SU-DHL-6 (cell line): ENCODE measurements around the gene ANKRD63.

Source experiments
- H2AFZ ChIP-seq: fragments of 200-600 bp; sonication (generic); 2 replicates; pipeline ENCODE4 v1.6.1; 2014; ENCODE audit warnings: low read depth, mild to moderate bottlenecking, moderate library complexity, mixed read lengths, antibody characterized with exemption, low read length; ENCODE audit not compliant: severe bottlenecking
- H3F3A ChIP-seq: fragments of 200-600 bp; shearing (Covaris generic); 2 replicates; pipeline ENCODE4 v1.6.0; 2016; ENCODE audit warnings: antibody characterized with exemption, mild to moderate bottlenecking; ENCODE audit not compliant: insufficient read depth
- H3K27ac ChIP-seq: fragments of 200-600 bp; sonication (generic); 2 replicates; pipeline ENCODE4 v1.5.1; 2016; ENCODE audit warnings: low read depth, mild to moderate bottlenecking, low read length, moderate library complexity, mixed read lengths
- H3K27me3 ChIP-seq: fragments of 200-600 bp; sonication (generic), shearing (Covaris generic); 2 replicates; pipeline ENCODE4 v1.6.0; 2014; ENCODE audit warnings: mild to moderate bottlenecking, low read length
- H3K36me3 ChIP-seq: fragments of 200-600 bp; sonication (generic); 2 replicates; pipeline ENCODE4 v1.6.1; 2014; ENCODE audit warnings: mild to moderate bottlenecking, low read length, mixed read lengths
- H3K4me2 ChIP-seq: fragments of 300-600, 200-600 bp; shearing (Covaris generic), sonication (generic); 2 replicates; pipeline ENCODE4 v1.6.0; 2014; ENCODE audit warnings: low read length, low read depth, mild to moderate bottlenecking; ENCODE audit not compliant: poor library complexity, severe bottlenecking
- H3K4me3 ChIP-seq: fragments of 200-600 bp; sonication (generic); 2 replicates; pipeline ENCODE4 v1.5.1; 2014; ENCODE audit warnings: antibody characterized with exemption, low read length, mild to moderate bottlenecking, mixed read lengths; ENCODE audit not compliant: insufficient read depth, poor library complexity, severe bottlenecking
- H3K79me2 ChIP-seq: fragments of 200-600 bp; sonication (generic); 2 replicates; pipeline ENCODE4 v1.6.1; 2014; ENCODE audit warnings: mild to moderate bottlenecking, low read length, moderate library complexity; ENCODE audit not compliant: insufficient read depth
- H3K9ac ChIP-seq: fragments of 200-600 bp; sonication (generic); 2 replicates; pipeline ENCODE4 v1.7.0; 2014; ENCODE audit warnings: mild to moderate bottlenecking, low read length
- H3K9me2 ChIP-seq: fragments of 200-600 bp; sonication (generic); replicated peaks from 2 replicates; pipeline ENCODE4 v1.6.1; 2014; ENCODE audit warnings: low read length; ENCODE audit not compliant: insufficient read depth
- H3K9me3 ChIP-seq: fragments of 200-600 bp; sonication (generic); 2 replicates; pipeline ENCODE4 v1.6.1; 2014; ENCODE audit warnings: low read length, mixed read lengths; ENCODE audit not compliant: insufficient read depth
- H4K20me1 ChIP-seq: fragments of 200-600 bp; sonication (generic); 2 replicates; pipeline ENCODE4 v1.6.1; 2014; ENCODE audit warnings: low read depth, mild to moderate bottlenecking, antibody characterized with exemption, low read length, moderate library complexity, mixed read lengths
- CTCF ChIP-seq: fragments of 200-600 bp; sonication (generic); IDR thresholded peaks from one replicate; pipeline ENCODE4 v1.5.1; 2017; ENCODE audit warnings: antibody characterized with exemption, mild to moderate bottlenecking, low read length, moderate library complexity; ENCODE audit not compliant: insufficient read depth, poor library complexity, severe bottlenecking
- EZH2phosphoT487 ChIP-seq: fragments of 200-600 bp; sonication (generic), shearing (Covaris generic); conservative IDR thresholded peaks from 2 replicates; pipeline ENCODE4 v1.6.1; 2018; ENCODE audit warnings: mild to moderate bottlenecking, antibody characterized with exemption, low read length, moderate library complexity, mixed read lengths

ANKRD63 gene

GRCh38 chr15:40282147-40282868 is 556 bp downstream of the ANKRD63 start:
- H2AFZ ChIP-seq = peak overlapping the region; percentile 72
- no peaks in the 10 kb centered on the region for H3K9me2 ChIP-seq
- H3K27me3 ChIP-seq = no peaks in the 10 kb centered on the region
- no peaks in the 10 kb centered on the region for H3K9me3 ChIP-seq
- peak overlapping the region; percentile 43 for H3K4me3 ChIP-seq
- H3K9ac ChIP-seq = peak overlapping the region; percentile 41
- no peaks in the 10 kb centered on the region for H3F3A ChIP-seq
- no peaks in the 10 kb centered on the region for H3K79me2 ChIP-seq
- peak overlapping the region; percentile 59 for H3K4me2 ChIP-seq
- no peak overlapping the region for H3K27ac ChIP-seq
- H3K36me3 ChIP-seq = no peaks in the 10 kb centered on the region
- H4K20me1 ChIP-seq = no peaks in the 10 kb centered on the region
- TF ChIP-seq CTCF = peak; percentile 34
- TF ChIP-seq EZH2phosphoT487 = no peak

GRCh38 chr15:40281801-40282146 is 1.1 kb downstream of the ANKRD63 start:
- Histone ChIP-seq H3K9me3 (no peaks in the 10 kb centered on the region), H3K36me3 (no peaks in the 10 kb centered on the region), H4K20me1 (no peaks in the 10 kb centered on the region), H3K9ac (no peak overlapping the region), H3K27me3 (no peaks in the 10 kb centered on the region), H2AFZ (no peak overlapping the region), H3K4me2 (peak overlapping the region; percentile 59), H3K9me2 (no peaks in the 10 kb centered on the region), H3K27ac (no peak overlapping the region), H3K79me2 (no peaks in the 10 kb centered on the region), H3F3A (no peaks in the 10 kb centered on the region), H3K4me3 (no peak overlapping the region)
- TF ChIP-seq CTCF (no peak), EZH2phosphoT487 (no peak)

GRCh38 chr15:40281057-40281800 is 1.6 kb downstream of the ANKRD63 start:
- Histone ChIP-seq H3K27ac (no peak overlapping the region), H3F3A (no peaks in the 10 kb centered on the region), H3K9me2 (no peaks in the 10 kb centered on the region), H3K4me3 (no peak overlapping the region), H3K27me3 (no peaks in the 10 kb centered on the region), H2AFZ (no peak overlapping the region), H3K9ac (no peak overlapping the region), H4K20me1 (no peaks in the 10 kb centered on the region), H3K4me2 (no peak overlapping the region), H3K79me2 (no peaks in the 10 kb centered on the region), H3K9me3 (no peaks in the 10 kb centered on the region), H3K36me3 (no peaks in the 10 kb centered on the region)
- TF ChIP-seq CTCF (no peak), EZH2phosphoT487 (no peak)
